GM19452 (cell line): ENCODE data around the gene TRIM9.

Experiments
- ATAC-seq: cut with Tn5 transposase; IDR thresholded peaks from one replicate; pipeline ENCODE4 v1.9.1; 2021; ENCODE audit not compliant: unreplicated experiment

The TRIM9 gene

GRCh38 chr14:51059032-51059431, 35.9 kb downstream of the TRIM9 start:
- ATAC-seq = no peak

GRCh38 chr14:51058382-51058781, 36.5 kb downstream of the TRIM9 start:
- no peak for ATAC-seq

- no peak for ATAC-seq
These were observed 38.5 kb downstream of the TRIM9 start for GRCh38 chr14:51056421-51056820.

GRCh38 chr14:51053157-51053556, 41.7 kb downstream of the TRIM9 start:
- ATAC-seq = no peak

- no peak for ATAC-seq
These were observed 49.9 kb downstream of the TRIM9 start for GRCh38 chr14:51044961-51045360.

- no peak for ATAC-seq
These were observed 53.0 kb downstream of the TRIM9 start for GRCh38 chr14:51041883-51042282.

GRCh38 chr14:51041108-51041531, 53.8 kb downstream of the TRIM9 start:
- no peak for ATAC-seq

- ATAC-seq = no peak
These were observed 55.7 kb downstream of the TRIM9 start for GRCh38 chr14:51039252-51039651.

- ATAC-seq = no peak
These were observed 59.2 kb downstream of the TRIM9 start for GRCh38 chr14:51035611-51036192.

- no peak for ATAC-seq
These were observed 65.8 kb downstream of the TRIM9 start for GRCh38 chr14:51028851-51029754.

- ATAC-seq = no peak
These were observed 66.5 kb downstream of the TRIM9 start for GRCh38 chr14:51028361-51028760.

GRCh38 chr14:51024377-51024776, 70.5 kb downstream of the TRIM9 start:
- ATAC-seq = no peak

- ATAC-seq = no peak
These were observed 70.9 kb downstream of the TRIM9 start for GRCh38 chr14:51023964-51024363.

- ATAC-seq = no peak
These were observed 72.1 kb downstream of the TRIM9 start for GRCh38 chr14:51022769-51023168.

GRCh38 chr14:51020024-51020710, 74.7 kb downstream of the TRIM9 start:
- no peak for ATAC-seq

- ATAC-seq = no peak
These were observed 75.8 kb downstream of the TRIM9 start for GRCh38 chr14:51019089-51019488.

- ATAC-seq = no peak
These were observed 76.4 kb downstream of the TRIM9 start for GRCh38 chr14:51018521-51018920.

GRCh38 chr14:51014625-51015024, 80.3 kb downstream of the TRIM9 start:
- no peak for ATAC-seq

GRCh38 chr14:51014086-51014485, 80.8 kb downstream of the TRIM9 start:
- ATAC-seq = no peak

GRCh38 chr14:51012055-51012454, 82.8 kb downstream of the TRIM9 start:
- ATAC-seq = no peak

- no peak for ATAC-seq
These were observed 86.5 kb downstream of the TRIM9 start for GRCh38 chr14:51008446-51008845.

GRCh38 chr14:51006781-51007211, 88.1 kb downstream of the TRIM9 start:
- no peak for ATAC-seq
